Body of pancreas (tissue), 4 donors: ENCODE results near the gene NAV1.

Experiments
- POLR2A ChIP-seq, 3 donors: fragments of 450-650 bp; IDR thresholded peaks; one replicate each; pipeline ENCODE4 v1.6.1; 2016; ENCODE audit warnings: antibody characterized with exemption in 3 of 3, mild to moderate bottlenecking in 2 of 3
- TF ChIP-seq, protein P1 (sequence below), 7 experiments: fragments of 450-650 bp in 4 of 7; fragments of 200-600 bp in 3 of 7; sonication (generic) in 3 of 7; IDR thresholded peaks; one replicate each; pipeline ENCODE4 v1.5.1; 2016 to 2019; ENCODE audit warnings: antibody characterized with exemption in 7 of 7

- TF ChIP-seq, protein P1, sequence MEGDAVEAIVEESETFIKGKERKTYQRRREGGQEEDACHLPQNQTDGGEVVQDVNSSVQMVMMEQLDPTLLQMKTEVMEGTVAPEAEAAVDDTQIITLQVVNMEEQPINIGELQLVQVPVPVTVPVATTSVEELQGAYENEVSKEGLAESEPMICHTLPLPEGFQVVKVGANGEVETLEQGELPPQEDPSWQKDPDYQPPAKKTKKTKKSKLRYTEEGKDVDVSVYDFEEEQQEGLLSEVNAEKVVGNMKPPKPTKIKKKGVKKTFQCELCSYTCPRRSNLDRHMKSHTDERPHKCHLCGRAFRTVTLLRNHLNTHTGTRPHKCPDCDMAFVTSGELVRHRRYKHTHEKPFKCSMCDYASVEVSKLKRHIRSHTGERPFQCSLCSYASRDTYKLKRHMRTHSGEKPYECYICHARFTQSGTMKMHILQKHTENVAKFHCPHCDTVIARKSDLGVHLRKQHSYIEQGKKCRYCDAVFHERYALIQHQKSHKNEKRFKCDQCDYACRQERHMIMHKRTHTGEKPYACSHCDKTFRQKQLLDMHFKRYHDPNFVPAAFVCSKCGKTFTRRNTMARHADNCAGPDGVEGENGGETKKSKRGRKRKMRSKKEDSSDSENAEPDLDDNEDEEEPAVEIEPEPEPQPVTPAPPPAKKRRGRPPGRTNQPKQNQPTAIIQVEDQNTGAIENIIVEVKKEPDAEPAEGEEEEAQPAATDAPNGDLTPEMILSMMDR (IDR thresholded peaks at IDR 0.05), result no peak
- TF ChIP-seq POLR2A (IDR thresholded peaks at IDR 0.05), result no peak
Observed at GRCh38 chr1:201555593-201555945, 16.6 kb downstream of the NAV1 start.
